NK-92 (cell line): Measurements from ENCODE around the gene STEAP1.
"Not testable (repeated sequence)": the region's sequence is repeated elsewhere in the genome, so short reads cannot be mapped to it uniquely, and the experiment has no call there.

Experiments used
- DNase-seq: peaks from one replicate; lab custom pipeline; 2025; ENCODE audit not compliant: unreplicated experiment; lab: John Stamatoyannopoulos, UW

Gene STEAP1

DNA sequence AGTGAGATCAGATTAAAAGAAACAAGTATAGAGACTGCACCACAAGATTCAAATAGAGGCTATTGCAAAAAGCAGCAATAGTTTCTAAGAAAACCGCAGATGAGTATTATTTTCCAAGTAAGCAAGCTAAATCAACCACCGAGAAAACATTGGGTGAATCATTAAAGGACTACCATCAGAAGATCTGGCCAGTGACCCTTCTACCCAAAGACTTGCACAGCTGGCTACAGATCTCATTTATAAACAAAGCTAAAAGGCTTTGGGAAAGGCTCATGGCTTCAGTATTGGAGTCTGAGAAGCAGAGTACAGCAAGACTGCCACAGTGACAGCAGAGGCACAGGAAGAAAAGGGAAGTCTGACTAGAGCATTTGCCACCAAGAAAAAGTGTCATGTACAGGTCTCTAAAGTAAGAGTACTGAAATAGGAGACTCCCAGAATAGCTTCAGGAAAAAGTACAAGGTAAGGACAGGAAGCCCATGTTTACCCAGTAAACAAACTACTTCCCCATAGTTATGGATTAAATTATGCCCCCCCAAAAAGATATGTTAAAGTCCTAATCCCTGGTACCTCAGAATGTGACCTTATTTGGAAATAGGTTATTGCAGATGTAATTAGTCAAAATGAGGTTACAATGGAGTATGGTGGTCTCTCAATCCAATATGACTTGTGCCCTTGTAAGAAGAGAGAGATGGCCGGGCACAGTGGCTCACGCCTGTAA lies 19.0 kb downstream of the STEAP1 start:
- no peak for DNase-seq

DNA sequence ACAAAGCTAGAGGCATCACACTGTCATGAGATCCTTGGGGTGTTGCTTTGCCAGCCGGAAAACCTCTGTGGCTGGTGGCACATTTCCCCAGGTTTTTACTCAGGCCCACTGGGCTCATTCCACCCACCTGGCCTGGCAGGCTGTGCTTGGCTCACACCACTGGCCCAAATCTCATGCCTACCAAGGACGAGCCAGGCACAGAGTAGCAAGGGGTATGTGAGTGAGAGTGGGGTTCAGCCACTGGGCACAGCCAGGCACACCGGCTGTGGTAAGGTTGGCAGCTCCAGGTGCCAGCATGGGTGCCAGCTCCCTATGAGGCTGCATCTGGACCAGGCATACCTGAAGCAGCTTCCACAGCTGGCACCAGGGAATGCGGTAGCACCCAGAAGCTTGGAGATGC lies 21.4 kb downstream of the STEAP1 start:
- no peak for DNase-seq

DNA sequence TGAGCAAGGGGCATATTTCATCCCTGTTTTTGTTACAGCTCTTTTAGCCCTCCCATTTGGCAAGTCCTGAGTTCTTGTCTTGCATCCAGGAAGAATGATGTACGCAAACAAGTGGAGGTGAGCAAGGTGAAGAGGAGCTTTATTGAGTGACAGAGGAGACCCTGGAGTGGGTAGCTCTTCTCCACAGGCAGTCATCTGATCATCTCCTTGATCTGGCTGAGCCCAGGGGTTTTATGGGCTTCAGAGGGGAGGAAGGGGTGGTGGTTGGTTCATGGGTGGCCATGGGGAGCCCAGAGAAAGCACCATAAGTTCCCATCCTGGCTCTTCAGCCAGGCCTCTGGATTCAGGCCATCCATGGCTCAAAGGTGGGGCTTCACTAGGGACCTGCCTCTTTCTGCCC lies 21.9 kb downstream of the STEAP1 start:
- DNase-seq, result no peak

DNA sequence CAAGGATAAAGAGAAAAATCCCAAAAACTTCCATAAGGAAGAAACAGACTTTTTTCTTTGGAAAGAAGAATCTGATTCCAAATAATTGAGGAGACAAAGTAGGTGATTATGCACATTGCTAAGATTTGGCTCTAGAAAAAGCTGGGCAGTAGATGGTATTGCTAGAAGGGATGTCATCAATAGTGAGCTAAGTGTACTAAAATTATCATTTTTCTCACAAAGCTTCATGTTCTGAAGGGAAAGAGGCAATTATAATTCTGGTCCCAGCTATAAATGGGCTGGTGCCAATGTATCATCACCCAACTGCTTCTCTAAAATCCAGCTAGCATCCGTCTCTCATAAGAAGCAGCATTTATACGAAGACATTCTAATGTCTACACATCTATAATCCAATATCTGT lies 23.9 kb downstream of the STEAP1 start:
- DNase-seq, result no peak

DNA sequence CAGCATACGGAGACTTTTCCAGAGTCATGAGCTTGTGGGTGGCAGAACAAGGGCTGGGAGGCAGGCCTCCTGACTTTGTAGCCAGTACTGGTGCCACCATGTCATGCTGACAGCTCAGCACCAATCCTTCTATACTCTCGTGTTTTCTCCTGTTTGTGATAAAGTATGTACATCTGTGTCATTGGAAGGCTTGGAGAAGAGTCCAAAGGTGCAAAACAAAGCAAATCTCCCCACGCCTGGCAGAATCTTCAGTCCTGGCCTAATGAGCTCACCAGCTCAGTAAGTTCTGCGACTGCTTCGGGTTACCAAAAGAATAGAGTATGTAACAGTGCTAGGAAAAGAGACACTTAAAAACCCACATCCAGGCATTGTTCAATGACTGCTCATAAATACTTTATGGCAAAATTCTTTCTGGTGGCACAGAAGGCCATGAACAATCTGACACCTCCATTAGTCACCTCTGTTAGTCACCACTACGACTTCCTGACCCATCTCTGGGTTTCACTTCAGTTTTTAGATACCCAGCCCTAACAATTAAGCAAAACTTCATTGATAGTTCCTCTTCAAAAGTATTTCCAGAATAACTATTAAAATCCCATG lies 24.5 kb downstream of the STEAP1 start:
- no peak for DNase-seq

DNA sequence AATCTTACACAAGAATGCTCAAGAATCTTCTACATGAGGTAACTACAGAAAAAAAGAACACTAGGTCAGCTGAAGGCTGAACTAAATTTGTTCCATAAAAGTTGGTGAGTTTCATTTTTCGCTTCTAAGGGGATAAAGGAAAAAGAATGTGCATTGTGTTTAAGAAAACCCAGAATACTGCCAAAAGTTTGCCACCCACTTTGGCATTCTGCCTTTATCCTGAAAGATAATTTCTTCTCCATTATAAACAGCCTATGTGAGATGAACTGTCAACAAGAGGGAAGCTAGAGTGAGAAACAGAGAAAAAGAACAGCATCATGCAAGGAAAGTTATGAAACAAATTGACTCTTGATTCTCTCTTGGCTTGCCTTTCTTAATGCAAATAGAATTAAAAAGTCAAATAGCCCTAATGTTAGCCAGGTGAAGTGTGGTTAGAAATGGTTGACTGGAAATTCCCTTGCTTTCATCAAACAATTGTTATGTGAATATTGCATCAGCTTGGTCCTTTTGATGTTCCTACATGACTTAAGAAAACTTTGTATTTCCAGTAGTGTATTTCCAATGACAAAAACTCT lies 25.8 kb downstream of the STEAP1 start:
- DNase-seq, result no peak

DNA sequence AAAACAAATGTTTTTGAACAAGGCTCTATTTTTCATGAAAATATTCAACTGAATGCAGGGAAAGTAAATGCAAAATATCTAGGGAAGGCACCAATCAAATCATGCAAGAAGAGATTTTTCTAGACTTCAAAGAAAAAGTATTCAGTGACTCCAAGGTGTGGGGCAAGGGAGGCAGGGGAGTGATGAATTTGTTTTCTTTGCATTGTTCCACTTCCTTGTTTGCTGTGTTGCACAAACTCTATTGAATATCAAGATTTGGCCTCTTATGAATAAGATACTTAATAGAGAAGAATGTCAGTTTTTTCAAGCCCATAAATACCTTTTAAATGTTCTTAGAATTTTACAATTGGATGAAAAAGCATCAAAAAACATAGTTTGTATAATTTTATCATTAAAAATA lies 26.4 kb downstream of the STEAP1 start:
- DNase-seq, result no peak

DNA sequence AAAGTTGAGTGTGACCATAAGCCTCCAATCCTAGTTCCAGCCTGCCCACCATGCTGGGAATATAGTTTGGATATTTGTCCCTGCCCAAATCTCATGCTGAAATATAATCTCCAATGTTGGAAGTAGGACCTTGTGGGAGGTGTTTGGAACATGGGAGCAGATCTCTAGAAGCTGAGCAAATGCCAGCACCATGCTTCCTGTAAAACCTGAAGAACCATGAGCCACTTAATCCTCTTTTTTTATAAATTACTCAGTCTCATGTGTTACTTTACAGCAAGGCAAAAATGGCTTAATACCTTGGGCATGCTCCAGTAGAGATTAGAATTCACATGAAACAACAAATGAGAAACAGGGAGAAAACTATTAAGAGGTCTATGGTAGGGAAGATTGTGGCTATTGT lies 27.2 kb downstream of the STEAP1 start:
- no peak for DNase-seq

DNA sequence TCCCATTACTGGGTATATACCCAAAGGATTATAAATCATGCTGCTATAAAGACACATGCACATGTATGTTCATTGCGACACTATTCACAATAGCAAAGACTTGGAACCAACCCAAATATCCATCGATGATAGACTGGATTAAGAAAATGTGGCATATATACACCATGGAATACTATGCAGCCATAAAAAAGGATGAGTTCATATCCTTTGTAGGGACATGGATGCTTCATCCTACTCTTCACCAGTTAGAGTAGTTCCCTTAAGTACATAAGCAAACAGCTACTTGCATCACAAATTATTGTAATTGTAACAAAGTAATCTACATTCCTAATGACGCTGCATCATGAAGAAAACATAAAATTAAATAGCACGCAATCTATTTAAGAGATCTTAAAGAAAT lies 32.0 kb downstream of the STEAP1 start:
- DNase-seq, result not testable (repeated sequence)

DNA sequence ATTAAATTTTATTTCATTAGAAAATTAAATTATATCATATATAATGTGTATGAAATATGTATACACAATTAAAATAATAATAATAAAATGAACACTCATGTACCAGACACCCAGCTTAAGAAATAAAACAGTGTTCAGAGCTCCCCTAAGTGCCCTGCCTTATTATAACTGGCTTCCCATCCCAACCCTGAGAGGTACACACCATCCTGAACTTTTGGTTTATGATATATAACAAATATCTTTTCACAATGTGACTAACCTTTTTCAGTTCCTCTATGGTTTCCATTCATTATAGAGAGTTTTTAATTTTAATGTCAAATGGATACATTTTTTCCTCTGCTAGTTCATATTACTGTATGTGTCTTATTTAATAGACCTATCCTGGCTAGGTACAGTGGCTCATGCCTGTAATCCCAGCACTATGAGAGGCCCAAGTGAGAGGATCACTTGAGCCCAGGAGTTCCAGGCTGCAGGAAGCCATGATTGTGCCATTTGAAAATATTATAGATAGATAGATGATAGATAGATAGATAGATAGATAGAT lies 33.3 kb downstream of the STEAP1 start:
- no peak for DNase-seq

DNA sequence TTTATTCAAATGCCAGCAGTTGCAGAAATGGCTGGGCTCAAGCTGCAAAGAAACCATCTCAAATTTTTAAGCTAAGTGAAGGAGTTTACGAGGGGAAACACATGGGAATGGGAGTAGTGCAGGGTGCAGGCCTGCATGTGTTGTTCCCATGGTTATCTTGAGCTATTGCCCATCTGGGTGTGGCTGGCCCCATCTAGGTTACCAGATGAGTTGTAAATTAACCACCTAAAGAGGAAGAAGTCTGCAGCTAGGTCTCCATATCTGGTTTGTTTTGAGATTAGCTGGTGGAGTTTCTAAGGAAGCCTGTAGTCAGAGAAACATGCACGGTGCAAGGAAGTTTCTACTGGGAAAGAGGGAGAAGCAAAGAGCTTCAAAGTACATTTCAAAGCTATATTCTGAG lies 34.0 kb downstream of the STEAP1 start:
- no peak for DNase-seq

DNA sequence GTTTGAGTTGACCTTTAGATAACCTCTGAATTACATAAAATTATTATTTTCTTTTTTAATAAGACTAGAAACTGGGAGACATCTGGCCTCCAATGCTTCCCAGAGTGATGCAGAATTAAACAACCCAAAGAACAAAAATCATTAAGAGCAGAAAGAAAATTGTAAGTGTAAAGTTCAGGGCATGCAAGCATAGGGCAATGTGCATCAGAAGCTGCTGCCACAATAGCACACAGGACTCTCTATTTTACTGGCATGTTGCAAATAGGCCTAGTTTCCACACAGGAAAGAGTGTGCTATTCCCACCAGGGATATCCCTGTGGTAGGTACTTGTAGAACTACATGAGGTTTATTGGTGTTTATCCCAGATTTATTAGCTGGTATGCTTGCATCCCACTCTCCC lies 36.7 kb downstream of the STEAP1 start:
- no peak for DNase-seq

DNA sequence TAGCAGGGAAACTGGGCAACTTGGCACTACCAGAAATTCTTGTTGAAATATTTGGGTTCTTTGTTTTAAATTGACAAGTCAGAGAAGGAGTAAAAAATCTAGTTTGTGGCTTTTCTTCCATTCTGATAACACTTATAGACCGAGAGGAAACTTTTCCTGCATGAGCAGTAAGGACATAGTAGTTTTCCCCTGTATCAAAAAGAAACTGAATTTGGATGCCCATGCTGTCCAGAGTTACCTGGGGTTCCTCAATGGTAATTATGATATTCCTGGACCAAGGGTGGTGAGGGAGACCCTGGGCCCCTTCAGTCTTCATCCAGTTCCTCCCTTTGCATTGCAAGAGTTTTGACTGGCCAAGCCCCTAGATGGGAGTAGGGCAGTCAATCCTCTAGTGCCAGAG lies 37.4 kb downstream of the STEAP1 start:
- DNase-seq, result no peak

DNA sequence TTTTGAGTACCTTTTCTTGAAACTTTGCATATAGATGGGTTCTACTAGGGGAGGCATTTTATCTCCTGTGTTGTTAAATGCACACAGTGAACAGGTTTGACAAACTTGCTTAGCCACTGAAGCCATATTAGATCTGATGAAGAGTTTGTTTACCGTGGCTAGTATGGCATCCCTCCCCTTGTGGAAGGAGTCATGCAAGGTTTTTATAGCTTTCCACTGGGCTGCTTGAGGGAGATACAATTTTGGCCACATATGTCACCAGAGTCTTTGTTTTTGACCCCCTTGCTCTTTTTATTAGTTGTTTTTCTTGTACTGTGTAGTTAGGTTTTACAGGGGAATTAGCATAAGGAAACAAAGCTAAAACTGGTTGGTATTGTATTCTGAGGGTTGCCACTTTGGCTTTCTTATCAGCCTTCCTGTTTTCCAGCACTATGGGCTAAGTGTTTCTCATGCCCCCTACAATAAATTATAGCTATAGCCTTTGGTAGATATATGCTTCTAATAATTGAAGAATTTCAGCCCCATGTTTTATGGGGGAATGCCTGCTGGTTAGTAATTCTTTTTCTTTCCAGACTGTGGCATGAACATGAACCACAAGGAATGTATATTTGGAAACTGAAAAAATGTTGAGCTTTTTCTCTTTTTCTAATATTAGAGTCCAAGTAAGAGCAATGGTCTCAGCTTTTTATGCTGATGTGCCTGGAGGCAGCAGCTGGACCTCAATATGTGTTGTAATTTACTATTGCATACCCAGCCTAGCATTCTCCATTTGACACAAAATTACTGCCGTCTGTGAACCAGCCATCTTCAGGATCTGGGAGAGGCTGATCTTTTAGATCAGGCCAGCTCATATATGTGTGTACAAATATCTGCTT lies 38.8 kb downstream of the STEAP1 start:
- DNase-seq, result no peak

DNA sequence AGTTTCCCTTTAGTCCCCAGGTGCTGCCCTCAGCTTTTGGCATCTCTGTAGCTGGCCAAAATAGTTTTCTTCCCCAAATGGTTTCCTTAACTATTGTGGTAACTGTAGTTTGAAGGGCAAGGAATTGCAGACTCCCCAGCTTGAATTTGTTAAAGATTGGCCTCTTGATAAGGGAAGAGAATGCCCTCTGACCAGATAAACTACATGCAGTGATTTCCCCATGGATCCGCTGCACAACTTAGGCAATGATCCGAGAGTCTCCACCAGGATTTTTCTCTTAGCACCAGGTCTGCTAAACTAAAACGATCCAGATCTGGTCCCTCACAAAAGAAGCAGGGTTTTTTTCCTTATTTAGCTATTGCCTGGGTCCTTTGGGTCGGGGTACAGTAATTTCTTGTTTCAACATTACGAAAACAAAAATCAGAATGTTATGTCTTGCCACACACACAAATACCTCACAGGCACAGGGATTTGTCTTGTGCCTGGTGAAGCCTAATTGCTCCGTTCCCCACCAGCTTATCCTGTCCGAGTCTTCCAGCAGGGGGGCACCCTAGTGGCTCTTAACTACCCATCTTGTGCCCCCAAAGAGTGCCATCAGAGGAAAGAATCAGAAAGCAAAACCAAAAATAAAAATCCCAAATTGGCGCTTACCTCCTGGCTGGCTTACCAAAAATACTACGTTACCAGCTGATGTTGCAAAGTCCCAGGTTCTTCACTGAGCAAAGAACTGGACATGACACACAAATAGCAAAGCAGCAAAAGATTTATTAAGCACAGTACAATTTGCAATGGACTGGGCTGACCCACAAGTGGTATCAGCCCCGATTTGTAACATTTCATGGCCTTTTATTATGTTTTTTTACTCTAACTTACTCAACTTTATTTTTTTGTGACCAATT lies 40.9 kb downstream of the STEAP1 start:
- DNase-seq, result no peak

DNA sequence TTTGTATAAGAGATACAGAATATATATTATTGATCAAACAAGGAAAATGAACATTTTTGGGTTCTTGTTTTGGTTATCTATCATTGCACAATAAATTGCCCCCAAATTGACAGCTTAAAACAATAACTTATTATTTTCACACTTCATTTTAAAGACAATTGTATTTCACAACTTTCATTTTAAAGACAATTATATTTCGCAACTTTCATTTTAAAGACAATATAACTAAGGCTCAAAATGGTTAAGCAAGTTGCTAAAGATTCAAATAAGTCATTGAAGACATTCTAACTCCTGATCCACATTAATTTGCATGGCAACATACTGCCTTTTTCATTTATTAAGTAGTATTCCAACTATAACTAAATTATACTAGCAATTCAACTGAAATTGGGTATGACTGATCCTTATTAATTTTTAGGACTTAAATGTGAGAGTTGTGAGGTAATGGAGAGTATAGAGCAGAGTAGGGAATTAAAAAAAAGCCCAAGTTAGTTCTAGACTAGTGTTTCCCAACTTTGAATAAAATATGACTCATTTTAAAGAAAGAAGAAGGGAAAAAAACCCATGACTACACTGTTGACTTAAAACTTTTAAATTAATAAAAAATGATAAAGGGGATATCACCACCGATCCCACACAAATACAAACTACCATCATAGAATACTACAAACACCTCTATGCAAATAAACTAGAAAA lies 47.4 kb downstream of the STEAP1 start:
- no peak for DNase-seq

DNA sequence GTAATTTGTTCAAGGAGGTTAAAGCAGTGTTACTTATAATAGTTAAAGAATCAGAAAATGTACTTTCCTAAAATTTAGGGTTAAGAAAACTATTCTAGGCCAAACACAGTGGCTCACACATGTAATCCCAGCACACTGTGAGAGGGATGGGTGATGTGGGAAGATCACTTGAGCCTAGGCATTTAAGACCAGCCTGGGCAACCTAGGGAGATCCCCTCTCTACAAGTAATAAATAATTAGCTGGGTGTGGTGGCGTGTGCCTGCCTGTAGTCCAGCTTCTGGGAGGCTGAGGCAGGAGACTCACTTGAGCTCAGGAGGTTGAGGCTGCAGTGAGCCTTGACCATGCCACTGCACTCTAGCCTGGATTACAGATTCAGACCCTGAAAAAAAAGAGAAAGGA lies 53.7 kb downstream of the STEAP1 start:
- DNase-seq, result no peak

DNA sequence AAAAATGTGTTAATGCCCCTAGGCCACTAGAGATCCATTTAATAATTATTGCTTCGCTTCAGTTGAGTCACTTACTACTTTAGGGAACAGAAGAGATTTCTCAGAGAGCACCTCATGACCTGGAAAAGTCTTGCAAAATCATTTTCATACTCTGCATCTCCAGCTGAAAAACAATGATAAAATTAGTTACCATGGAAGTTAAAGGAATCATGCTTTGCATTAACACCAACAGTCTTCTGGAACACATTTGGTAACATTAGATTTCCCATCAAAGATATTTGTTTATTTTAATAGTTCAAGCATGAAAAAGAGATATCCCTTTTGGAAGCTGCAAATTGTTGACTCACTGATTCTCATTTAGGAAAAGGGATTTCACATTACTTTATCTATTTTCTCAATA lies 55.5 kb downstream of the STEAP1 start:
- no peak for DNase-seq

DNA sequence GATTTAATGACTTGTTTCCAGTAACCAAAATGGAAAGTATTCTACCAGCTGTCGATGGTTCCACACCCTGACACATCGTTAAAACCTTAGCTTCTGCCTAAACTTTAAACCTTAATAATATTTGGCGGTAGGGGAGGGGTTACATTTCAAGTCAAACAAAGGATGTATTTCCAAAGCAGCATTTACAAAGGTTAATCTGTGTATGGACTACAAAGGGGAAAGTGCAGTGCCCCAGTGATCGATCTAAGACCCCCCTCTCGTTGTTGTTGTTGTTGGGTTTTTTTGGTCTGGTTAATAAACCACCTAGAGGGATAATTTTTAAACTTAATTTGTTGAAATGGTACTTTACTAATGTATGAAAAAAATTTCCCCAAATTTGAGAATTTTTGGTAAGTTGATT lies 56.2 kb downstream of the STEAP1 start:
- no peak for DNase-seq

DNA sequence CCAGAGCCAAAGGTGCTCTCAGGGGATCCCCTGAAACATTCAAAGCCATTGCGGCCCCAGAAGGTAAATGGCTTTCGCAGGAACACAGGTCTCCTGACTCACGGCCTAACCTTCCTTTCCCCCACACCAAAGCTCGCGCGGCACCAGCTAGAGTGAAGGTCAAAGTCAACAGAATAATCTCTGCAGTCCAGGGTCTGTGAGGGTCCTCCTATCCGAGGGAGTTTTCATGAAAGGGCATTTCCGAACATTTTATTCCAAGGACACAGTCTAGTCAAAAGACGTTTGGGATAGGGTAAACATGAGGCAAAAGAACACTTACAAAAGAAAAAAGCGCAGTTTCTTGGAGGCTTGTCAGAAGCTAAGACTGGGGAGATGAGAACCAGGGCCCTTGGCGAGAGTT lies 56.7 kb downstream of the STEAP1 start:
- DNase-seq, result no peak
